GM10266 (cell line): ENCODE measurements around the gene JPH4.

Experiments
- DNase-seq: peaks from one replicate; pipeline ENCODE4 v3.0.0; 2012; ENCODE audit errors: extremely low spot score
- CTCF ChIP-seq: IDR thresholded peaks from 2 replicates; pipeline ENCODE4 v1.5.1; 2012; ENCODE audit warnings: mild to moderate bottlenecking, low read depth; ENCODE audit not compliant: control insufficient read depth, insufficient read depth; ENCODE audit errors: missing control alignments

Gene JPH4

GRCh38 chr14:23564876-23565275 lies 13.7 kb downstream of the JPH4 start:
- no peak for TF ChIP-seq CTCF
- no peak for DNase-seq

GRCh38 chr14:23564181-23564812 lies 14.3 kb downstream of the JPH4 start:
- no peak for DNase-seq

GRCh38 chr14:23563473-23564180 lies 15.0 kb downstream of the JPH4 start:
- no peak for TF ChIP-seq CTCF
- no peak for DNase-seq

More at GRCh38 chr14:23564181-23564812, 14.3 kb downstream of the JPH4 start:
- TF ChIP-seq CTCF = no peak

DNA sequence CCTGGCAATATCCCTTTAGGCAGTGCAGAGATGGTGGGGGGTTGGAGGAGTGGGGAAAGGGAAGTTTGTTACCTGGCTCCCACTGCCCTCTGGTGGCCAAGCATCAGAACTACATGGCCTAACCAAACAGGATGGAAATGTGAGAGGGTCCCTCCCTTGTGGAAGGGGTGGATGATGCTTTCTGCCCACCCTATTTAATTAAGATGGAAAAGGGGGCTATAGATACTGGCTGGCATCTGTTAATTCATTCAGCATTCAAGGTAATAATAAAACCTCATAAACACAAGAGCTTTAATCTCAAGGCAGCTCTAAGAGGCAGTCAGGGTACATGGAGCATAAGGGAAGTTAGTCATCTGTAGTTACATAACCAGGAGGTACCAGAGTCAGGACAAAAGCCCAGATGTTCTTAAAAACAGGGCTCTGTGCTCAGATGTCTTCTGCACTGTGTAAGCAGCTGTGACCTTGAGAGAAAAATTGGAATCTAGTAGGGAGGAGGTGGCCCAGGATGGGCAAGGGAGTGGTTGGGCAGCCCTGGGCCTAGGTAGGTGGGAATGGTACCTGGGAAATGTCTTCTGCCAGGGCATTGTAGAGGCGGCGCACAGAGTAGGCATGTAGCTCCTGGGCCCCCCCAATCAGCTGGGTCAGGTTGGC lies 15.6 kb downstream of the JPH4 start:
- no peak for DNase-seq
- TF ChIP-seq CTCF = peak; percentile 97

- DNase-seq = no peak
- no peak for TF ChIP-seq CTCF
Measured at GRCh38 chr14:23561873-23562821, 16.4 kb downstream of the JPH4 start.

DNA sequence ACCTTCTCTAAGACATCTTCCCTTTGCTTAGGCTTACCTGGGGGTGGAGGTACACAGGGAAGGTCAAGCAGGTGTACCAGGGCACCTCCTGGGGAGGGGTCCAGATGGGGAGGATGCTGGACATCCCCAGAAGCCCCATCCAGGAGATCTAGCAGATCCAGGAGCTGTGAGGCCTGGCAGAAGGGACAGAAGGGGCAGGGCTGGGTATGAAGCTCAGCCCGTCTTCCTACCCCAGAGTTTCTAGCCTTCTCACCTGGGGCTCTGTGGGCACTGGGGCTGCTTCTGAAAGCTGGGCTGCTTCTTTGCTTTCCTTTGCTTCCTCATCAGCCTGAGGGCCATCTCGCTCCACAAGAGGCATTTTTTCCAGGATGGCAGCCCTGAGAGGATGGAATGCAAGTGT lies 17.3 kb downstream of the JPH4 start:
- TF ChIP-seq CTCF = no peak
- no peak for DNase-seq
